ENCODE results near the gene TAS2R42.

Gene TAS2R42

DNA sequence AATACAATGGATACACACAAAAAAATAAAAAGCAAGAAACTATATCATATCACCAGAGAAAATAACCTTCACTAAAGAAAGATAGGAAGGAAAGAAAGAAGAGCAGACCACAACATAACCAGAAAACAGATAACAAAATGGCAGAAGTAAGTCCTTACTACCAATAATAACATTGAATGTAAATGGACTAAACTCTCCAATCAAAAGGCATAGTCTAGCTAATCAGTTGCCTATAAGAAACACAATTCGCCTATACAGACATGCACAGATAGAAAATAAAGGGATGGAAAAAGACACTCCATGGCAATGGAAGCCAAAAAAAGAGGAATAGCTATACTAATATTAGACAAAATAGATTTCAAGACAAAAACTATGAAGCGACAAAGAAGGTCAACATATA lies 43.4 kb downstream of the TAS2R42 start:
- DNase-seq, result no peak

DNA sequence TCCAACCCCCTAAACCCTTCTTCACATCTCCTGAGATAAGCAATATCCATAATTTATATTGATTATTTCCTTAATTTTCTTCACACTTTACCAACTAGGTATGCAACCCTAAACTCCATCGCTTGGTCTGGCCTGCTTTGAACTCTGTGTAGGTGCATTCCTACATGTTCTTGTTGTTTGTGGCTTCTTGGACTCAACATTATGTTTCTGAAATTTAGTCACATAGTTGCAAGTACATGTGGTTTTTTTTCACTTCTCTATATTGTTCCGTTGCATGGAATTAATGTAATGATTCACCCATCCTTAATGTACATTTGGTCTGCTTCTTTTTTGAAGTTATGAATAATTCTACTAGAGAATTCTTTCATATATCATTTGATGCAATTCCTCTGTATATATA lies 50.7 kb downstream of the TAS2R42 start:
- no peak for DNase-seq

Measured in NCI-H1930 (cell line).